ENCODE results near the gene MICU2. TPM values are rescaled to one million over a fixed set of nuclear protein-coding genes. Genes with fewer than 3 reads are reported as not detected.

Gene MICU2
- total RNA-seq, 2 donors from 2014 or later = 56.7 to 90.9 TPM

DNA sequence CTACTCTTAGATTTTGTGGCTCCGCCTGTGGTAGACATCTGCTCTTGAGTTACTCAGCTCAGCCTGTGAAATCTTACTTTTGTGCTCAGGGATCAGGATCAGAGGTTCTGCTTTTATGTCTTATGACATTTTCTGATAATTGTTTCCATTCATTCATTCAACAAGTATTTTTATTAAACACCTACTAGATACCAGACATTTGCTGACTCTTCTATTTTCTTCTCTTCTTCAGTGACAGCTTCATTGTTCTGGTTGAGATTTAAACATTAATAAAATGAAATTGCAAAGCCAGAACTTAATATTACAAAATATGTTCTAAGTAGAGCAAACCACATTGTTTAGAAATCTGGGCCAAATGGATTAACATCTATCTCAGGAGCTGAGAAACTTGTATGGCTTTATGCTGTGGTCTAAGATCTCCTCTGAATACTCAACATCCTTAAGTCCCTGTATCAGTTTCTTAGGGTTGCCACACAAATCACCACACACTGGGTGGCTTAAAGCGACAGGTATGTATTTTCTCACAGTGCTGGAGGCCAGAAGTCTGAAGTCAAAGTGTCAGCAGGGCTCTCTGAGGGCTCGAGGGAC is 15.8 kb upstream of the MICU2 start:
- H3K9me3 ChIP-seq = no peaks in the 10 kb centered on the region
- H3K36me3 ChIP-seq = no peaks in the 10 kb centered on the region
- no peak for DNase-seq (ENCODE audit: low spot score)
- no peaks in the 10 kb centered on the region for H3K4me1 ChIP-seq (replicated peaks)
- no peaks in the 10 kb centered on the region for H3K27me3 ChIP-seq (replicated peaks; ENCODE audit: insufficient read depth)
- TF ChIP-seq POLR2A (IDR thresholded peaks at IDR 0.05) = no peak
- WGBS = 80% methylated on average over 3 of the region's 3 CpGs
- H3K4me3 ChIP-seq = no peak overlapping the region
- no peak overlapping the region for H3K27ac ChIP-seq
- intact Hi-C loops (cut with DNase I) = no loop called here

DNA sequence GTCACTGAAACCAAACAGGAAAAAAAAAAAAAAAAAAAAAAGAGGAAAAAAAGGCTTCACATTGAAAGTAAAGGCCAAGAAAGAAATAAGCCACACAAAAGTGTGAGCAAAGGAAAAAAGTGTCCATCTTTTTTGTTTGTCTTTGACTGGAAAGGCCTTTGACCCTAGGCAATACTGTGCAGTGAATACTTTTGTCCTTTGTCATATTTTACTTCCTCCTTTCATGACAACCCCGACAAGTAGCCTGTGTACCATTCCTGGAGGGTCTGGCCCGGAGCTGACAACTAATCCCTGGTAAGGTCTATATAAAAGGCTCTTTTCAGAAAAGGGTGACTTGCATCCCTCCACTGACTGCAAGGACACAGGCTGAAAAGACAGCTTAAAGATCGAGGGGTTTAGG is 12.9 kb upstream of the MICU2 start:
- Histone ChIP-seq H3K9me3 (no peaks in the 10 kb centered on the region), H3K4me3 (no peak overlapping the region), H3K36me3 (no peaks in the 10 kb centered on the region), H3K27ac (no peak overlapping the region), H3K4me1 (replicated peaks) (no peaks in the 10 kb centered on the region), H3K27me3 (replicated peaks; ENCODE audit: insufficient read depth) (no peaks in the 10 kb centered on the region)
- DNase-seq (ENCODE audit: low spot score) = no peak
- intact Hi-C loops (cut with DNase I) = no loop called here
- WGBS = 45% methylated on average over 3 of the region's 3 CpGs
- TF ChIP-seq, protein P1, sequence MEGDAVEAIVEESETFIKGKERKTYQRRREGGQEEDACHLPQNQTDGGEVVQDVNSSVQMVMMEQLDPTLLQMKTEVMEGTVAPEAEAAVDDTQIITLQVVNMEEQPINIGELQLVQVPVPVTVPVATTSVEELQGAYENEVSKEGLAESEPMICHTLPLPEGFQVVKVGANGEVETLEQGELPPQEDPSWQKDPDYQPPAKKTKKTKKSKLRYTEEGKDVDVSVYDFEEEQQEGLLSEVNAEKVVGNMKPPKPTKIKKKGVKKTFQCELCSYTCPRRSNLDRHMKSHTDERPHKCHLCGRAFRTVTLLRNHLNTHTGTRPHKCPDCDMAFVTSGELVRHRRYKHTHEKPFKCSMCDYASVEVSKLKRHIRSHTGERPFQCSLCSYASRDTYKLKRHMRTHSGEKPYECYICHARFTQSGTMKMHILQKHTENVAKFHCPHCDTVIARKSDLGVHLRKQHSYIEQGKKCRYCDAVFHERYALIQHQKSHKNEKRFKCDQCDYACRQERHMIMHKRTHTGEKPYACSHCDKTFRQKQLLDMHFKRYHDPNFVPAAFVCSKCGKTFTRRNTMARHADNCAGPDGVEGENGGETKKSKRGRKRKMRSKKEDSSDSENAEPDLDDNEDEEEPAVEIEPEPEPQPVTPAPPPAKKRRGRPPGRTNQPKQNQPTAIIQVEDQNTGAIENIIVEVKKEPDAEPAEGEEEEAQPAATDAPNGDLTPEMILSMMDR (IDR thresholded peaks at IDR 0.05) = no peak
- TF ChIP-seq POLR2A (IDR thresholded peaks at IDR 0.05) (no peak), POLR2AphosphoS5 (IDR thresholded peaks at IDR 0.05) (no peak)

DNA sequence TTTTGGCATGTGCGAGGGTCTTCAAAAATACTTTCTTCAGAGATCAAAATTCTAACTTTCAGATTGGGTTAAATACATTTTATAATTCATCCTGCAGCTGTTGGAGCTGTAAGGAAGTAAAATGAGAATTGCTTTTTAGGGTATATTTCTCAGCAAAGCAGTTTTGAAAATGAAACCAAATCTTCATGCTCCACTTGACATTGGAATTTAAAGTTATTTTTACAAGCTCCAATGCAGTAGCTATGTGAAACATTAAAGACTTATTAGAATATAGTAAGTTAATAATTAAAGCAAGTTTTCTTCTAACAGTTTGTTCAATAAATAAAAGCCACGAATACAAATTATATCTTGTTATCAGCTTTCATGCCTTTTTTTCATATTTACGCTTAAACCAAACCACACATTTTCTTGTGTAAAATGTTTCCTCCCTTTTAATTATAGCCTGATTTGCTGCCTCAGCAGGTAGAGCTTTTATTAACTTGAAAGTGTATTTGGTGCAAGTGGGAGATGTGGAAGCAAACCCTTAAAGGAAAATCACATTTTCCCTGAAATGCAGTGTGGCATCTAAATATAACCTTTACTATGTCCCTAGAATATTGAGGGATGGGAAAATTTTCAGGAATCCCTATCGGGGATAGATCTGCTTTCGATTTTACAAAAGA is 12.4 kb upstream of the MICU2 start:
- TF ChIP-seq, protein P1 (IDR thresholded peaks at IDR 0.05) = no peak
- no peak for TF ChIP-seq POLR2A (IDR thresholded peaks at IDR 0.05)
- no peak for TF ChIP-seq POLR2AphosphoS5 (IDR thresholded peaks at IDR 0.05)
- no peak overlapping the region for H3K27ac ChIP-seq
- no peaks in the 10 kb centered on the region for H3K27me3 ChIP-seq (replicated peaks; ENCODE audit: insufficient read depth)
- no peak overlapping the region for H3K4me3 ChIP-seq
- no peaks in the 10 kb centered on the region for H3K9me3 ChIP-seq
- H3K36me3 ChIP-seq = no peaks in the 10 kb centered on the region
- no peak for DNase-seq (ENCODE audit: low spot score)
- no peaks in the 10 kb centered on the region for H3K4me1 ChIP-seq (replicated peaks)
- WGBS = 57% methylated on average over 5 of the region's 5 CpGs
- intact Hi-C loops (cut with DNase I) = no loop called here

DNA sequence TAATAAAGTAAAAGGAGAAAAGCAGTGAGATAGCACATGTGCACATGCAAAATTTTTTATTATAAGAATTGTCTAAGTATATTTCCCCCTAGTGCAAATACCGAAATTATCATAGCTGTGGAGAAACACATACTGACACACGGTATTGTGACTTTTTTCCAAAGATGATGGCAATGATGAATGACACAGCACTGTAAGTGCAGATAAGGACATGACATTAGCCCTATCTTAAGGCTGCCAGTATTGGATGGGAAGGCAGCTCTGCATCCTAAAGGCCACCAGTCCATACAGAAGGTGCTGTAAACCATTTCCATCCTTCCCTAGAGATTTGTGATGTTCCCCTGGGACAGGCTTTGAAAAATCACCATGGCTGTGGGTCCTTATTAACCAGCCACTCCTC is 11.5 kb upstream of the MICU2 start:
- Histone ChIP-seq H3K4me3 (no peak overlapping the region), H3K27ac (no peak overlapping the region), H3K4me1 (replicated peaks) (no peaks in the 10 kb centered on the region), H3K9me3 (no peaks in the 10 kb centered on the region), H3K27me3 (replicated peaks; ENCODE audit: insufficient read depth) (no peaks in the 10 kb centered on the region), H3K36me3 (no peaks in the 10 kb centered on the region)
- TF ChIP-seq POLR2AphosphoS5 (IDR thresholded peaks at IDR 0.05) (no peak), POLR2A (IDR thresholded peaks at IDR 0.05) (no peak)
- TF ChIP-seq, protein P1 (IDR thresholded peaks at IDR 0.05) = no peak
- no peak for DNase-seq (ENCODE audit: low spot score)
- 85% methylated on average over 2 of the region's 2 CpGs for WGBS
- intact Hi-C loops (cut with DNase I) = no loop called here

DNA sequence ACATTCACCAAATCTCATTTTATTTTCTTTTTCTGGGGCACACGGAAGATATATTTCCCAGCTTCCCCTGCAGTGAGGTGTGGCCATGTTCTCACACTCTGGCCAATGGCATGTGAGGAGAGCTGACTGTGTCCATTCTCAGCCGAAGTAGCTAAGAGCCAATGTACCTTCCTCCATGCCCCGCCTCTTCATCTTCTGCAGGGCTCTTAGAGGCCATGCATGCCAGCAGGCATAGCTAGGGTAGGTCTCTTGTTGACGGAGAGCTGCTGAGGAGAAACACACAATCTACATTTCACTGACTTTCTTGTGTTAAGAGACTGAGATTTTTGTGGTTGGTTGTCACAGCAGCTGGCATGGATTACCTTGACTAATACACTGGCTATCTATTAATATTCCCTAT is 9.8 kb upstream of the MICU2 start:
- Histone ChIP-seq H3K27me3 (replicated peaks; ENCODE audit: insufficient read depth) (no peaks in the 10 kb centered on the region), H3K4me3 (no peak overlapping the region), H3K4me1 (replicated peaks) (no peaks in the 10 kb centered on the region), H3K9me3 (no peaks in the 10 kb centered on the region), H3K27ac (no peak overlapping the region), H3K36me3 (no peaks in the 10 kb centered on the region)
- TF ChIP-seq POLR2AphosphoS5 (IDR thresholded peaks at IDR 0.05) = no peak
- TF ChIP-seq, protein P1 (IDR thresholded peaks at IDR 0.05) = no peak
- no peak for TF ChIP-seq POLR2A (IDR thresholded peaks at IDR 0.05)
- DNase-seq (ENCODE audit: low spot score) = no peak
- 86% methylated on average over 4 of the region's 4 CpGs for WGBS
- intact Hi-C loops (cut with DNase I) = no loop called here

All from prostate gland (tissue), 2 donors.